ENCODE results near the gene PDE6G. TPM values are rescaled to one million over a fixed set of nuclear protein-coding genes. Genes with fewer than 3 reads are reported as not detected.

PDE6G gene
- total and polyA plus RNA-seq, 2 of the 8 experiments (the other 6 are each of a cell fraction or from before 2014, with no cell fraction given) = 5.8 to 12.9 TPM

DNA sequence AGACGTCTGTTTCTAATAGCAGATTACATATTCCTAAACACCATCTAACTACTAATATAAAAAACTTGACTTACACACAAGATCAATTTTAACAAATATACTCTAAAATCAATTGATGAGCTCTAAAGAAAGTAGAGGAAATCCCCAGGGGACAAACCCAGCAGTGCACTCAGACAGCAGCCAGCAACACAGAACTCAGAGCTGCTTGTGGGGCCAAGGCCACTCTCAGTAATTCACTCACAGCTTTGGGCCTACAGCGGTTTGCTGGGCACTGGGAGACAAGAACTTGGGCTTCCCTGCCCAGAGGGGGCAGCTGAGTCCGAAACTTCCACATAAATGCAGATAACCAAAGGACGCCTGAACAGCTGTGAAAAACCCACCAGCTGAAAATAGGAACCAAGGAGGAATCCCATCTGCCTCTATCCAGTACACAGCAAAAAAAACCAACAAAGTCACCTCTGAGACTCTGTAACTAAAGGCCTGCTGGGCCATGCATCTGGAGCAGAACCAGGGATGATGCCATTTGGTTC lies 40.9 kb downstream of the PDE6G start:
- H3K56ac ChIP-seq (replicated peaks; ENCODE audit: insufficient read length, low read depth, low read length) = no peak overlapping the region
- no peak overlapping the region for H3K4me2 ChIP-seq (ENCODE audit: insufficient read depth in 1 of 2, low read depth in 2 of 2, low read length in 2 of 2)
- no peak overlapping the region for H3K18ac ChIP-seq (ENCODE audit: extremely low read depth, low read length)
- no peak overlapping the region for H2BK120ac ChIP-seq (replicated peaks; ENCODE audit: low read depth, low read length)
- H3K79me2 ChIP-seq (ENCODE audit: control insufficient read depth in 1 of 2, insufficient read depth in 2 of 2, low read length in 2 of 2) = peaks cover 4 to 32% of the 10 kb centered on the region in 2 experiments; a peak in 3 of 4 replicates
- H2BK20ac ChIP-seq (ENCODE audit: low read length) = no peak overlapping the region
- peaks cover 4 to 18% of the 10 kb centered on the region in 2 experiments for H4K20me1 ChIP-seq (replicated peaks in 1 of 2; ENCODE audit: control insufficient read depth in 1 of 2, insufficient read depth in 2 of 2, low read length in 2 of 2)
- no peak overlapping the region for H3K4me3 ChIP-seq (ENCODE audit: extremely low read depth in 1 of 4, insufficient read depth in 2 of 4, low read depth in 3 of 4, low read length in 4 of 4)
- 97% methylated on average over 4 of the region's 4 CpGs; no CpG with 5 or more reads in 1 of the 2 experiments for WGBS, 2 experiments (ENCODE audit: extremely low coverage in 1 of 2, insufficient coverage in 1 of 2, insufficient read length in 1 of 2, insufficient replicate concordance in 2 of 2, low coverage in 1 of 2, low lambda C conversion rate in 2 of 2, missing lambda C conversion rate in 1 of 2)
- no peak overlapping the region for H2AK5ac ChIP-seq (ENCODE audit: low read depth, low read length)
- ChIA-PET POLR2A (ENCODE audit: partially characterized antibody) (interaction anchor here (1.0 to 1.2 kb wide), 2 partner anchors 8 to 21 kb away, joined by 3 read pairs; no protein-coding TSS in a partner anchor), CTCF (ENCODE audit: partially characterized antibody) (interaction anchor here (0.7 to 3.2 kb wide), 6 partner anchors 12 to 939 kb away, joined by 3 to 22 read pairs (median 3); no protein-coding TSS in a partner anchor)
- H2BK15ac ChIP-seq (ENCODE audit: low read length) = no peak overlapping the region
- H3K27ac ChIP-seq (ENCODE audit: low read depth, low read length) = no peak overlapping the region
- H3K36me3 ChIP-seq (ENCODE audit: control insufficient read depth in 2 of 4, insufficient read depth in 4 of 4, low read length in 3 of 4) = peaks cover 14 to 45% (median 29%) of the 10 kb centered on the region in 4 experiments; a peak in 7 of 8 replicates
- H3K23ac ChIP-seq (ENCODE audit: insufficient read length) = no peak overlapping the region
- FAIRE-seq (no peak), DNase-seq (ENCODE audit: low read depth in 1 of 2, low spot score in 2 of 2) (no peak)
- H2BK12ac ChIP-seq (ENCODE audit: low read depth, low read length) = no peak overlapping the region
- no peaks in the 10 kb centered on the region for H3K4me1 ChIP-seq (replicated peaks in 1 of 4; ENCODE audit: control insufficient read depth in 3 of 4, insufficient read depth in 4 of 4, low read length in 3 of 4)
- no peak overlapping the region for H3K9ac ChIP-seq (replicated peaks in 1 of 4; ENCODE audit: extremely low read depth in 1 of 4, low read depth in 3 of 4, low read length in 3 of 4)
- H2BK5ac ChIP-seq (ENCODE audit: low read depth, low read length) = no peak overlapping the region
- H3K23me2 ChIP-seq (ENCODE audit: low read depth, low read length) = no peaks in the 10 kb centered on the region
- H3K27me3 ChIP-seq (replicated peaks in 1 of 4; ENCODE audit: control insufficient read depth in 3 of 4, extremely low read depth in 1 of 4, insufficient read depth in 3 of 4, low read length in 3 of 4) = no peaks in the 10 kb centered on the region
- no peak overlapping the region for H3K14ac ChIP-seq (ENCODE audit: insufficient read length)
- H4K8ac ChIP-seq (ENCODE audit: extremely low read depth, insufficient read depth, low read length) = no peak overlapping the region
- H3K79me1 ChIP-seq (ENCODE audit: low read depth, low read length) = peaks cover 13% of the 10 kb centered on the region
- H4K5ac ChIP-seq (ENCODE audit: insufficient read length, low read depth, low read length) = no peak overlapping the region
- H4K91ac ChIP-seq (replicated peaks; ENCODE audit: insufficient read length, low read length) = no peak overlapping the region
- H2AFZ ChIP-seq (ENCODE audit: low read length) = no peak overlapping the region
- H3K4ac ChIP-seq (replicated peaks; ENCODE audit: insufficient read length, low read depth, low read length) = no peak overlapping the region
- H3K9me3 ChIP-seq (ENCODE audit: insufficient read depth in 2 of 2, low read depth in 1 of 2, low read length in 1 of 2) = no peaks in the 10 kb centered on the region; a peak in 1 of 4 replicates
- TF ChIP-seq TAF1 (IDR thresholded peaks at IDR 0.05; ENCODE audit: low read depth, low read length) (no peak), ASH2L (IDR thresholded peaks at IDR 0.05; ENCODE audit: low read length) (no peak), NANOG (IDR thresholded peaks at IDR 0.05; ENCODE audit: insufficient read depth, low read depth, low read length, poor library complexity, severe bottlenecking) (no peak), EGR1 (IDR thresholded peaks at IDR 0.05; ENCODE audit: borderline replicate concordance, low read depth, low read length) (no peak), ZNF274 (IDR thresholded peaks at IDR 0.05; ENCODE audit: borderline replicate concordance, extremely low read depth, low read length) (no peak)
- TF ChIP-seq, protein P1, sequence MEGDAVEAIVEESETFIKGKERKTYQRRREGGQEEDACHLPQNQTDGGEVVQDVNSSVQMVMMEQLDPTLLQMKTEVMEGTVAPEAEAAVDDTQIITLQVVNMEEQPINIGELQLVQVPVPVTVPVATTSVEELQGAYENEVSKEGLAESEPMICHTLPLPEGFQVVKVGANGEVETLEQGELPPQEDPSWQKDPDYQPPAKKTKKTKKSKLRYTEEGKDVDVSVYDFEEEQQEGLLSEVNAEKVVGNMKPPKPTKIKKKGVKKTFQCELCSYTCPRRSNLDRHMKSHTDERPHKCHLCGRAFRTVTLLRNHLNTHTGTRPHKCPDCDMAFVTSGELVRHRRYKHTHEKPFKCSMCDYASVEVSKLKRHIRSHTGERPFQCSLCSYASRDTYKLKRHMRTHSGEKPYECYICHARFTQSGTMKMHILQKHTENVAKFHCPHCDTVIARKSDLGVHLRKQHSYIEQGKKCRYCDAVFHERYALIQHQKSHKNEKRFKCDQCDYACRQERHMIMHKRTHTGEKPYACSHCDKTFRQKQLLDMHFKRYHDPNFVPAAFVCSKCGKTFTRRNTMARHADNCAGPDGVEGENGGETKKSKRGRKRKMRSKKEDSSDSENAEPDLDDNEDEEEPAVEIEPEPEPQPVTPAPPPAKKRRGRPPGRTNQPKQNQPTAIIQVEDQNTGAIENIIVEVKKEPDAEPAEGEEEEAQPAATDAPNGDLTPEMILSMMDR (IDR thresholded peaks at IDR 0.05; ENCODE audit: control extremely low read depth in 1 of 3, insufficient read depth in 1 of 3, low read depth in 1 of 3, low read length in 3 of 3) = no peak

Measured in H1 (cell line).